Measurements from ENCODE around the gene DYSF.

The DYSF gene

GRCh38 chr2:71498261-71498701 lies 44.9 kb downstream of the DYSF start:
- DNase-seq (ENCODE audit: low read depth in 4 of 4, low spot score in 1 of 4) = no peak

- DNase-seq (ENCODE audit: low read depth in 4 of 4, low spot score in 1 of 4) = no peak
Measured at GRCh38 chr2:71499691-71500090, 46.3 kb downstream of the DYSF start.

GRCh38 chr2:71500426-71501079 lies 47.2 kb downstream of the DYSF start:
- no peak for DNase-seq (ENCODE audit: low read depth in 4 of 4, low spot score in 1 of 4)

- DNase-seq (ENCODE audit: low read depth in 4 of 4, low spot score in 1 of 4) = no peak
Measured at GRCh38 chr2:71502941-71503738, 49.8 kb downstream of the DYSF start.

GRCh38 chr2:71503837-71504236 lies 50.5 kb downstream of the DYSF start:
- no peak for DNase-seq (ENCODE audit: low read depth in 4 of 4, low spot score in 1 of 4)

GRCh38 chr2:71504611-71505010 lies 51.2 kb downstream of the DYSF start:
- no peak for DNase-seq (ENCODE audit: low read depth in 4 of 4, low spot score in 1 of 4)

- DNase-seq (ENCODE audit: low read depth in 4 of 4, low spot score in 1 of 4) = no peak
Measured at GRCh38 chr2:71505086-71505769, 51.9 kb downstream of the DYSF start.

- DNase-seq (ENCODE audit: low read depth in 4 of 4, low spot score in 1 of 4) = no peak
Measured at GRCh38 chr2:71505770-71506140, 52.4 kb downstream of the DYSF start.

- no peak for DNase-seq (ENCODE audit: low read depth in 4 of 4, low spot score in 1 of 4)
Measured at GRCh38 chr2:71506222-71507153, 53.1 kb downstream of the DYSF start.

- no peak for DNase-seq (ENCODE audit: low read depth in 4 of 4, low spot score in 1 of 4)
Measured at GRCh38 chr2:71507476-71507875, 54.1 kb downstream of the DYSF start.

- DNase-seq (ENCODE audit: low read depth in 4 of 4, low spot score in 1 of 4) = peak; percentile 39 to 58 (median 50)
Measured at GRCh38 chr2:71510196-71510807, 56.9 kb downstream of the DYSF start.

- DNase-seq (ENCODE audit: low read depth in 4 of 4, low spot score in 1 of 4) = no peak
Measured at GRCh38 chr2:71510938-71511337, 57.6 kb downstream of the DYSF start.

- no peak for DNase-seq (ENCODE audit: low read depth in 4 of 4, low spot score in 1 of 4)
Measured at GRCh38 chr2:71511776-71512175, 58.4 kb downstream of the DYSF start.

GRCh38 chr2:71512386-71512785 lies 59.0 kb downstream of the DYSF start:
- no peak for DNase-seq (ENCODE audit: low read depth in 4 of 4, low spot score in 1 of 4)

- DNase-seq (ENCODE audit: low read depth in 4 of 4, low spot score in 1 of 4) = no peak
Measured at GRCh38 chr2:71513096-71513495, 59.7 kb downstream of the DYSF start.

GRCh38 chr2:71513721-71514120 lies 60.4 kb downstream of the DYSF start:
- DNase-seq (ENCODE audit: low read depth in 4 of 4, low spot score in 1 of 4) = no peak

GRCh38 chr2:71516253-71516888 lies 63.0 kb downstream of the DYSF start:
- no peak for DNase-seq (ENCODE audit: low read depth in 4 of 4, low spot score in 1 of 4)

GRCh38 chr2:71517851-71518250 lies 64.5 kb downstream of the DYSF start:
- DNase-seq (ENCODE audit: low read depth in 4 of 4, low spot score in 1 of 4) = no peak

- no peak for DNase-seq (ENCODE audit: low read depth in 4 of 4, low spot score in 1 of 4)
Measured at GRCh38 chr2:71521436-71521950, 68.1 kb downstream of the DYSF start.

GRCh38 chr2:71524476-71524875 lies 71.1 kb downstream of the DYSF start:
- DNase-seq (ENCODE audit: low read depth in 4 of 4, low spot score in 1 of 4) = no peak
